Epidermal melanocyte (primary cell): ENCODE measurements around the gene ROPN1.
A peak's percentile ranks its signal among the peaks of the same experiment; 100 is the strongest.
"Not testable (repeated sequence)": the region's sequence is repeated elsewhere in the genome, so short reads cannot be mapped to it uniquely, and the experiment has no call there.

ENCODE experiments used
- DNase-seq: peaks from one replicate; pipeline ENCODE4 v3.0.0; 2011; ENCODE audit warnings: low spot score; ENCODE audit not compliant: insufficient read length

ROPN1 gene

DNA sequence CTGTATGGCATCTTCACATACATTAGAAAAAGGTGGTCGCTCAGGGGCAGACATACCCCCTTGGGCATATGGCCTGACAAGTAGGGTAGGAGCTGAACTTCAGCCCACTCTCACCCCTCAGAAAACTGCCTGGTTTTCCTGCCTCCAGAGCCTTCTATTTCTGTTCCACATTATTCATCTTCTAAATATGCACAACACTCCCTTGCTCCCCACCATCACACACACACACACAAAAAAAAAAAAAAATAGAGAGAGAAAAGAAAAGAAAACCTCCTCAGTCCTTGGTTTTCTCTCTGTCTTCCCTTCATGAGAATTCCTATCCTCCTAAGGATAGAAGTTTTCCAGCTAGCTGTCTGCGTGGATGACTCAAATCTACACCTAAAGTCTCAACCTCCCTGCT lies 5.6 kb upstream of the ROPN1 start:
- DNase-seq = no peak

DNA sequence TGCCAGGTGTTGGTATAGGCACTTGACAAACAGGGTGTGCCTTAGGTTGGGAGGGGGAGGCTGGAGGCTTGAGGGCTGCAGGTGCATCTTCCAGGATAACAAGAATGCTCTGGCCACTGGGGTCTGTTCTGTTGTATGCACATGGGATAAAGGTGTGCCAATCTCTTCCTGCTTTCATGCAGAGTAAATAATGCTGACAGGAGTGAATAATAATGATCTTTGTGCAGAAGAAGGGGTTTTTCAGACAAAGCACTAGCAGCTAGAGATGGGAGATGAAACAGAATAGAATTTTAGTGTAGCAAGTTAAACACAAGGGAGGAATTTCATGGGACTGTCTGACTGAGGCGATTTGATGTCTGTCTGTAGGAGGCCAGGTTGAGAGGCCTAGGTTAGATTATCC lies 1.9 kb upstream of the ROPN1 start:
- DNase-seq = no peak

- no peak for DNase-seq
Measured at GRCh38 chr3:123986427-123986826, 5.5 kb downstream of the ROPN1 start.

GRCh38 chr3:123984957-123985356 lies 7.0 kb downstream of the ROPN1 start:
- DNase-seq = no peak

GRCh38 chr3:123984350-123984749 lies 7.6 kb downstream of the ROPN1 start:
- DNase-seq = no peak

DNA sequence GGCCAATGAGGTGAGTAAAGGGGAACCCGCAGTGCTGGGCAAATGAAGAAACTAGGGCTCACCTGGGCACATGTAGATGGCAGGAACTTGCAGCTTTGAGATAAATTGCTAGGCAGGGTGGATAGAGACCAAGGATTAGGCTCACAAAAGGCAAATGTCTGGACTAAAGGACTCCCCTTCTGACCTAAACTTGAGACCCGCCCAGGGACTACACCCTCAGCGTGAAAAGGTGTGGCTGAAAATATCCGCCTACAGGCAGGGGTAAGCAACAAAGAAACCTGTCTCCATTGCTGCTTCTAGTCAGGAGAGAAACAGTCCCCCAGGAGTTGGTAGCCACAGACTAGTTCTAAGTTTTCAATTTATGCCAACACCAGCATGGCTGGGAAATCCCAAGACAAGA lies 10.6 kb downstream of the ROPN1 start:
- DNase-seq = not testable (repeated sequence)

DNA sequence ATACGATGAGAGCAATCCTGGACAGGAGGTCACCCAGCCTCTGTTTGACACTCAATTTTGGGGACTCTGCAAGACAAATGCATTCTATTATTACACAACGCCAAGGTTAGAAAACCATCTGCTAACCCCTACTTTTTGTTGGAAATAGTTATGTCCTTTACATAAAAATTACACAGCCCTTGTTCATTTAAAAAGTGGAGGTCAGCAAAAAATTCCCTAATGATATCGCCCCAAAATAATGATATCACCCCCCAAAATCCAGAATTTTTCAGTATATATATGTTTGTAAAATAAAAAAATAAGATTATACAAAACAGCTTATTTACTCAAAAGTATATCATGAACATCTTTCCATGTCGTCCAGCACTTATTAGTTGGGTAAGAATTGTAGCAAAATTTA lies 11.4 kb downstream of the ROPN1 start:
- no peak for DNase-seq

DNA sequence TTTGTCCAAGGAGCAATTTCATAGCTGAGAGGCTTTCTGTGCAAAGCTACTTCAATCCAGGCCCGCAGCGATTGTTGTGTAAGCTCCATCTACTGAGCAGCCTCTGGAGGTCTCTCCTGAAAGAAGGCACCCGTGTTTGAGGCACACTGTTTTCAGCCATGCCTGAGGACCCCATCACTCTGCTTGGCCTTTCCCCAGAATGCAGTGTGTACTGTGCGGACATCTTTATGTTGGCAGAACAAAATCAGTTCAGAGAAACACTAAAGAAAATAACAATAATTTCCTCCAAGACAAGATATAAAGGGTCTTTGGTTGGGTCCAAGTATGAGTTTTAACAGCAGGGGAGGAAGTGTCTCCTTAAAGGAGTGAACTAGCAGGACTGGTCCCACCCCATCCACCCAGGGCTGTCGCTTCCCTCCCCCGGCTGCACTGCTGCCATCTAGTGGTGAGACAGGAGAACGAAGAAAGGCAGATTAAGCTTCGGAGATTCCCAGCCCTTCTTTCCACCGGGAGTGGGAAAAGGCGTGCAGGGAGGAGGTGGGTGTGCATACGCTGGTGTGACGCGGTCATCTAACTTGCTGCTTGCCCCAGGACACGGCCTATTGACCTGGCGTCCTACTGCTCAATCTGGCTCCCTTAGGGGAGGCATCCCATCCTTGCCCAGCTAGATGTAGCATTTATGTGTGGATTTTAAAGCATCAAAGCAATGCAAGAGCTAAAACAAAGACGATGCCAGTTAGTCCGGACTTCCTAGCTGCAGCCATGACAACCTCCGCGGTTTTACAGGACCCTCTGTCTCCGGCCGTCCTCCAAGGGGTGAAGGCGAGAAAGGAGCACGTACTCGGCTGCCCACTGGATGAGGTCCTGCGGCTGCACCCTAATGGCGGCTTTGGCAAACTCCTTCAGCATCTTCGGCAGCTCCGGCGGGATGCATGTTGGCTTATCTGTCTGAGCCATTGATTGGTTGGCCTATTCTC lies 12.1 kb downstream of the ROPN1 start:
- DNase-seq = not testable (repeated sequence)

GRCh38 chr3:123976904-123977303 lies 15.0 kb downstream of the ROPN1 start:
- DNase-seq = not testable (repeated sequence)

GRCh38 chr3:123976181-123976898 lies 15.6 kb downstream of the ROPN1 start:
- not testable (repeated sequence) for DNase-seq

GRCh38 chr3:123975030-123975429 lies 16.9 kb downstream of the ROPN1 start:
- not testable (repeated sequence) for DNase-seq

DNA sequence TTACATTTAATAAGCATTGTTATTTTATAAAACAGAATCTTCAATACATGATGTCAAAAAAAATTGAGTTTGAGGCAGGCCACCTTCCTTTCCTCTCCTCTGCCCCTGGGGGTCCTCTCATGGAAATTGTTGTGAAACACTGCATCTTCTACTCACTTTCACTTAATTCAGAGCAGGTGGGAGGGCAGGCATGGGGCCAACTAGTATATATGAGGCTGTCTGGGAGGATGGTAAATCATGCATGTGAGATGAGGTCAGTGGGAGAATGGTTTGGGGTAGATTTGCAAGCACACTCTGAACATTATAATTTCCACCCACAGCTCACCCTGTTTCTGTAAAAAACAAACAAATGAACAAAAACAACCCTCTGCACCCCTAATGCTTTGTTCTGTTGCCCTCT lies 20.5 kb downstream of the ROPN1 start:
- DNase-seq = no peak

DNA sequence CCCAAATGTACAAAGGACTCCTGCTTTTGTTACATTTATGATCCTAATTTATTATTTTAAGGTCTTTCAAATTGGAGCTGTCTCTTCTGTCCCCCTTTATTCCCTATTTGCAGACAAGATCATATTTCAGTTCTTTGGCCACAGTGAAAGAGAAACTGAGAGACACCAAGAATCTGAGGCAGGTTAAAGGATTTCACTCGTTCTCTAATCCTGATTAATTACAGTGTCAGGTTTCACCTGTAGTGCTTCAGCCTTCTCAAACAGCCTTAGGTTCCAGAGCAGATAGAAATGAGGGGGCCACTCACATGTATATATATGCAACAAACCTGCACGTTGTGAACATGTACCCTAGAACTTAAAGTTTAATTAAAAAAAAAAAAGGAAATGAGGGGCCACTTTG lies 24.7 kb downstream of the ROPN1 start:
- DNase-seq = not testable (repeated sequence)

GRCh38 chr3:123966799-123967198 lies 25.1 kb downstream of the ROPN1 start:
- not testable (repeated sequence) for DNase-seq

GRCh38 chr3:123964793-123965192 lies 27.1 kb downstream of the ROPN1 start:
- DNase-seq = not testable (repeated sequence)

DNA sequence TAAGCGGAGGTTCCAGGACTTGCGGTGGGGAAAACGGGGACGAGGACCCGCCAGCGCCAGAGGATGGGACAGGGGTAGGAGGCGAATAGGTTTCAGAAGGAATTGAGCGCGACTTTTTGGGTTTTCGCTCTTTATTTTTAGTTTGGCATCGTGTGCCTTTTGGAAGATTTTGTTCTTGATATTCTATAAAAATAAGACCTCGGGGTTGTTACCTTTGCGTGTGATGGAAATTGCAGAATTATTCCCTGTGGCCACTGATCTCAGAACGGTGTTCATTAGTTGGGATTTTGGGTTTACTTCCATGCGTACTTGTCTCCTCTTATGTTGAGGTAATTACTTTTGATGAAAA lies 30.4 kb downstream of the ROPN1 start:
- DNase-seq = no peak

DNA sequence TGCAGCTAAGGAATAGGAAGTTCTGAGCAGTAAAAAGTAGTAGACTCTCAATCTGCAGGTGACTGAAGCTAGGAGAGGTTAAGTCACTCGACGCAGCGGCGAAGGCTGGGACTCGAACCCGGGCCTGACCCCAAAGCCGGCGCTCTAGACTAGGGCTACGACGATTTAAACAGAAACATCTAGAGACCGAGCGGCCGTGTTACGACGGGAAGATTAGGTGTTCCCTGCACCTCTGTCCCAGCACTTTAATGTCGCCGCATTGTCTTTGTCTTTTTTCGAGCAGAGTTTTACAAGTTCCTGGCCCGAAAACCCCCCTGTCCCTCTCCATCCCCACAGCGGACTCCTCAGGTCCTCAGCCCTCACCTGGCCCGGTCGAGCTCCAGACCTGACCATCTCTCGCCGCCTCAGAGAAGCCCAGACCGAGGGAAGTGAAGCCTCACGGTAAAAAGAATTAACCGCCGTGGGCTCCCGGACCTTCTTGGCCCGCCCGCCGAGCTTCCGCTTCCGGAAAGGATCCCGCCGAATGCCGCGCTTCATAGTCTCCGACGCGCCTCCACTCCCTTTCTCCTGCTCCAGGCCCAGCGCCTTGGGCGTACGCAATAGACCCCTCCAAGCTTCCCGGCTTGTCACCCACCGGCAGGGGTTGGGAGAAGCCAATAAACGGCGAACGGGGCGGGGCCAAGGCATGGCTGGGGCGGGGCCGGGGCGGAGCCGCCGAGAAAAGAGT lies 31.0 kb downstream of the ROPN1 start, which contains the start of gene CCDC14:
Gene CCDC14, minus strand, starts transcription at position 449 of the 727 bp plus-strand sequence. Its CDS starts 56 bp downstream, at position 393.
- DNase-seq = peak; percentile 63

- no peak for DNase-seq
Measured at GRCh38 chr3:123953735-123954134, 38.2 kb downstream of the ROPN1 start.

- DNase-seq = no peak
Measured at GRCh38 chr3:123952844-123953520, 38.9 kb downstream of the ROPN1 start.

DNA sequence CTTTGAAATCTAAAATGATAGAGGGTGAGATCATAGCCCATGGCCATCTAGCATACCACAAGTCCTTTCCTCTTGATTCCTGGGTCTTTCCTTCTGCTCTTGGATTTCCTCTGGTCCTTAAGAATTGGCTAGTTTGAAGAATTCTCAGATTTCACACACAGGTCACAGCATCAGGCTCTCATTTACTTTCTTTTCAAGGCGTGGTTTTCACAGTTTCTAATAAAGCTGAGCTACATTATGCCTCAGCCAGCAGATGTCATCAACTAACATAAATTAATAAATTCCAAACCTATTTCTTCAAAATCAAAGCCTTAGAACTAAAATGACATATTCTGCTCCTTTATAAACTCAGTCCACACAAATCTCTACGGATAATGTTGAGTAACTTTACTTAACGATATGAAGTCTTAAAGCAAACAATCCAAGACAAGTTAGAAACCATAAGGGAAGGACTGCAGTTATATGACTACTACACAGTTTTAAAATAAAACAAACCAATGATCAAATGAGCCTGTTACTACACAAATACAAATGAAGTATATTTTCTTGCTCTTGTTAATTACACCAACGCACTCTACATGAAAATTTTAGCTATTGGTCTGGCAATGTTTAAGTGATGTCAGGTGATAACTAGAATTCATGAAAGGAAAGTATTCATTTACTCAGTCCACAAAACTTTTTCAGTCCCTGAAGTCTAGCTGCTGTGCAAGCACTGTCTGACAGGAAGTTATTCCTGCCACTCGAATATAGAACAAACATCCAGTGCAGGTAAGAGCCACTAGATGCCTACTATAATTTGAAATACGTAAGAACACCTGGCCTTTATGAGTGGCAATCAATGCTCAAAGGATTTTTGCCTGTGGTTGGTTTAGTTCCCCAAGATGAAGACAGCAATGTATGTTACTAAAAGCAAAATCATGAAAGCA lies 40.1 kb downstream of the ROPN1 start:
- DNase-seq = no peak
